GM12878 (cell line): ENCODE data around the gene NUTM2F. TPM values are rescaled to one million over a fixed set of nuclear protein-coding genes. Genes with fewer than 3 reads are reported as not detected.

Experiments used
- ATAC-seq: fragments of 200-7000 bp; cut with Tn5 transposase; 3 replicates; pipeline ENCODE4 v1.9.1; 2020; ENCODE audit warnings: mild to moderate bottlenecking, moderate library complexity
- BruUV-seq: library from RNA; stranded (reverse); fragments of 400-500 nt; replicated peaks from 2 replicates; lab custom pipeline; 2021; lab: Mats Ljungman, UMichigan
- CTCF ChIA-PET: fragments of 300-600 bp; sonication (Branson Sonifier 250); formaldehyde crosslinking; extraction: SDS; loops from one replicate; lab custom pipeline; 2021; ENCODE audit warnings: inconsistent platforms; lab: Yijun Ruan, JAX
- POLR2A ChIA-PET: fragments of 350-600 bp; formaldehyde crosslinking; extraction: SDS; loops from one replicate; lab custom pipeline; 2021; ENCODE audit warnings: inconsistent platforms; lab: Charles Lee
- RAD21 ChIA-PET: fragments of 300-600 bp; sonication (Branson Sonifier 250); formaldehyde crosslinking; loops from one replicate; lab custom pipeline; 2023; ENCODE audit warnings: antibody characterized with exemption; ENCODE audit not compliant: unreplicated experiment; lab: Charles Lee
- SMC1A ChIA-PET: fragments of 300-600 bp; sonication (Branson Sonifier 250); formaldehyde crosslinking; loops from one replicate; lab custom pipeline; 2023; ENCODE audit not compliant: unreplicated experiment, uncharacterized antibody; lab: Charles Lee
- DNase-seq: peaks from one replicate; pipeline ENCODE4 v3.0.0-alpha.2; 2011; ENCODE audit warnings: low read depth, low spot score
- FAIRE-seq: peaks from 3 replicates; lab custom pipeline; 2011; peaks lifted over from hg19 to GRCh38; lab: Jason Lieb, UNC
- H2AFZ ChIP-seq: 2 replicates; pipeline ENCODE4 v1.6.0; 2011; ENCODE audit warnings: low read depth, low read length, control low read depth; ENCODE audit not compliant: control insufficient read depth
- H3K27ac ChIP-seq: 2 replicates; pipeline ENCODE4 v1.5.1; 2011; ENCODE audit warnings: control low read depth; ENCODE audit not compliant: control insufficient read depth, insufficient read depth
- H3K27me3 ChIP-seq, 2 experiments: replicated peaks in 1 of 2; 2 replicates each; pipeline versions ENCODE4 v1.6.0 to v1.6.1; 2011; ENCODE audit warnings: low read length in 1 of 2; ENCODE audit not compliant: control insufficient read depth in 2 of 2, insufficient read depth in 2 of 2
- H3K36me3 ChIP-seq, 2 experiments: 2 replicates each; pipeline ENCODE4 v1.5.1; 2011; ENCODE audit warnings: low read length in 1 of 2; ENCODE audit not compliant: control insufficient read depth in 2 of 2, insufficient read depth in 2 of 2
- H3K4me1 ChIP-seq: 2 replicates; pipeline ENCODE4 v1.6.1; 2011; ENCODE audit warnings: mild to moderate bottlenecking, low read length, moderate library complexity, mixed read lengths; ENCODE audit not compliant: control insufficient read depth, insufficient read depth
- H3K4me2 ChIP-seq: 2 replicates; pipeline ENCODE4 v1.6.0; 2011; ENCODE audit warnings: control low read depth; ENCODE audit not compliant: control insufficient read depth, insufficient read depth
- H3K4me3 ChIP-seq: fragments of 200-600 bp; sonication (generic); 2 replicates; pipeline ENCODE4 v1.5.1; 2016
- H3K79me2 ChIP-seq: 2 replicates; pipeline ENCODE4 v1.6.0; 2011; ENCODE audit warnings: low read length; ENCODE audit not compliant: control insufficient read depth, insufficient read depth
- H3K9ac ChIP-seq: 2 replicates; pipeline ENCODE4 v1.8.0; 2011; ENCODE audit warnings: low read length, control low read depth, mixed read lengths; ENCODE audit not compliant: control insufficient read depth, insufficient read depth
- H3K9me3 ChIP-seq: replicated peaks from 3 replicates; pipeline ENCODE4 v1.5.1; 2011; ENCODE audit warnings: mild to moderate bottlenecking, low read length; ENCODE audit not compliant: control insufficient read depth, insufficient read depth
- H4K20me1 ChIP-seq: 2 replicates; pipeline ENCODE4 v1.6.0; 2011; ENCODE audit not compliant: control insufficient read depth, insufficient read depth
- CEBPB ChIP-seq, 2 experiments: fragments of 150-350 bp in 1 of 2; IDR thresholded peaks; 2 replicates each; pipeline ENCODE4 v1.6.1; 2012 to 2014; ENCODE audit warnings: low read depth in 2 of 2, low read length in 2 of 2, borderline replicate concordance in 1 of 2, inconsistent platforms in 1 of 2
- E2F4 ChIP-seq: IDR thresholded peaks from 2 replicates; pipeline ENCODE4 v1.6.1; 2012; ENCODE audit warnings: low read depth, low read length, improper control_type of control experiment
- ESRRA ChIP-seq: IDR thresholded peaks from 2 replicates; pipeline ENCODE4 v1.6.1; 2012; ENCODE audit warnings: mild to moderate bottlenecking, low read length, improper control_type of control experiment
- IKZF1 ChIP-seq: fragments of 450-650 bp; conservative IDR thresholded peaks from 2 replicates; pipeline ENCODE4 v1.6.1; 2017; ENCODE audit warnings: antibody characterized with exemption, mild to moderate bottlenecking
- NBN ChIP-seq: fragments of 450-650 bp; IDR thresholded peaks from 2 replicates; pipeline ENCODE4 v1.6.1; 2016
- RAD21 ChIP-seq: IDR thresholded peaks from 2 replicates; pipeline ENCODE4 v1.6.1; 2011; ENCODE audit warnings: mild to moderate bottlenecking, low read depth, low read length, moderate library complexity; ENCODE audit not compliant: insufficient read depth
- TARDBP ChIP-seq: IDR thresholded peaks from 2 replicates; pipeline ENCODE4 v1.6.1; 2016; ENCODE audit warnings: borderline replicate concordance
- TCF12 ChIP-seq: IDR thresholded peaks from 2 replicates; pipeline ENCODE4 v1.6.1; 2011; ENCODE audit warnings: low read depth, mild to moderate bottlenecking, low read length
- ZNF207 ChIP-seq: fragments of 450-650 bp; IDR thresholded peaks from 2 replicates; pipeline ENCODE4 v1.6.1; 2014; ENCODE audit warnings: antibody characterized with exemption, mild to moderate bottlenecking, borderline replicate concordance
- ZNF217 ChIP-seq: fragments of 450-650 bp; IDR thresholded peaks from 2 replicates; pipeline ENCODE4 v1.6.1; 2017; ENCODE audit warnings: antibody characterized with exemption, mild to moderate bottlenecking
- in situ Hi-C: fragments of 300-500 bp; cut with MboI; formaldehyde crosslinking; loops from 9 replicates; pipeline ENCODE4 v1.14.3; 2018; ENCODE audit warnings: mixed read lengths
- intact Hi-C: fragments of 100-400 bp; cut with micrococcal nuclease; formaldehyde crosslinking; loops from one replicate; pipeline ENCODE4 v1.14.2; 2022; ENCODE audit not compliant: unreplicated experiment
- polyA plus RNA-seq, 11 experiments: library from polyadenylated mRNA; depleted of rRNA in 4 of 11; unstranded in 6 of 11; stranded (reverse) in 5 of 11; fragments of >200 nt; fragmentation: Nextera tagmentation in 4 of 11; fragmentation: Illumina TruSeq in 1 of 11; extraction: Ambion mirVana in 4 of 11; extraction: Trizol in 1 of 11; gene quantifications; 1 replicate in 1 of 11; 2 replicates in 10 of 11; pipeline versions ENCODE4 v1.2.1 to v1.2.3, GENCODE V29; 2011 to 2016; ENCODE audit warnings: inconsistent platforms in 2 of 11, missing spikeins in 2 of 11, low read depth in 1 of 11
- total RNA-seq, 4 experiments: library from RNA; depleted of rRNA in 3 of 4; stranded (reverse); fragments of >200 nt in 3 of 4; fragmentation: Illumina TruSeq in 1 of 4; extraction: Trizol in 1 of 4; gene quantifications; 2 replicates each; pipeline versions ENCODE4 v1.2.1 to v1.2.3, GENCODE V29; 2013 to 2021

The NUTM2F gene
- total and polyA plus RNA-seq, 10 of the 15 experiments (the other 5 are each of a cell fraction or from before 2014, with no cell fraction given) = not detected

DNA sequence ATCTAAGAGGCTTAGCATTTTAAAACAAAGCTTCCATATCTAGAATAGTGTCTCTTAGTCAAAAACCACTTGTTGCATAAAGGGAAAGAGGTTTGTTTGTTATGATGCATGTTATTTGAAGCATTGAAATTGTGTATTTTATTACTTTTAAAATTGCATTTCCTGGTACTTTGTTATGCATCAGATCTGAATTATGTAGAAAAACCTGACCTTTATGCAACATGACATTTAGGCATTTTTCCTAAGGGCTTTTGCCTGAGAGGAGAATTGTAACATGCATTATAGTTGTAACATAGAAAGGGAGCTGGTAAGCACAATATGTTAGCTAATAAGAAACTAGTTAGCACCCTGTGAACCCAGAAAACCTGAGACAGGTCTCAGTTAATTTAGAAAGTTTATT, 47.3 kb downstream of the NUTM2F start:
- SMC1A ChIA-PET = no interaction called here
- no TSS peak for BruUV-seq
- no peaks in the 10 kb centered on the region for H4K20me1 ChIP-seq
- CTCF ChIA-PET = no interaction called here
- DNase-seq (no peak), ATAC-seq (no peak), FAIRE-seq (no peak)
- POLR2A ChIA-PET = interaction anchor here (0.6 kb wide), 1 partner anchor 17 kb away, joined by 5 read pairs; no protein-coding TSS in a partner anchor
- RAD21 ChIA-PET = no interaction called here
- H3K4me2 ChIP-seq = no peak overlapping the region
- H2AFZ ChIP-seq = no peak overlapping the region
- no peak overlapping the region for H3K4me3 ChIP-seq
- H3K36me3 ChIP-seq = peaks cover 1 to 17% of the 10 kb centered on the region in 2 experiments; a peak in 2 of 4 replicates
- no peak for TF ChIP-seq ZNF207
- no peak for TF ChIP-seq TARDBP
- TF ChIP-seq E2F4 = no peak
- TF ChIP-seq IKZF1 = no peak
- TF ChIP-seq TCF12 = no peak
- no peak for TF ChIP-seq ESRRA
- no peak for TF ChIP-seq NBN
- no peak for TF ChIP-seq ZNF217
- no peak for TF ChIP-seq CEBPB (IDR thresholded peaks at IDR 0.05; ENCODE audit: borderline replicate concordance in 1 of 2, low read depth in 2 of 2, low read length in 2 of 2)
- TF ChIP-seq RAD21 = no peak
- H3K9ac ChIP-seq = no peak overlapping the region
- intact Hi-C loops = no loop called here
- H3K4me1 ChIP-seq = no peaks in the 10 kb centered on the region
- H3K9me3 ChIP-seq = peaks cover 11% of the 10 kb centered on the region
- H3K27me3 ChIP-seq = no peaks in the 10 kb centered on the region
- no peaks in the 10 kb centered on the region for H3K79me2 ChIP-seq
- H3K27ac ChIP-seq = no peak overlapping the region
- in situ Hi-C loops = no loop called here
